ENCODE data around the gene SUN2. TPM values are rescaled to one million over a fixed set of nuclear protein-coding genes. Genes with fewer than 3 reads are reported as not detected.

Gene SUN2
- polyA plus RNA-seq, 1 donor from 2014 or later: 172 TPM

DNA sequence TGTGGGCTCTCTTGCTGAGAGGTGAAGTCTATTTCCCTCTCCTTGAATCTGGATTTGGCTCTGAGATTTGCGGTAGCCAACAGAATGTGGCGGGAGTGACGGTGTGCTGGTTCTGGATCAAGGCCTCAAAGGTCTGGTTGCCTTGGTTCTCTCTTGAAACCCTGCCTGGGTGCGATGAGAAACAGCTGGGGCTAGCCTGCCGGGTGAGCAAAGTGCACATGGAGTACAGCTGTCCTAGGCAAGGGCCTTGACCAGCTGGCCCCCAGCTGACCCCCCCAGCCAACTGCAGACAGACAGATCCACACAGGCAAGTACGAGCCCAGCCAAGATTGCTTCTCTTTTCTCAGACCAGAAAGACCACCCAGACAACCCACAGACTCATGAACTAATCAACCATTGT lies 10.8 kb downstream of the SUN2 start:
- H3K9ac ChIP-seq (ENCODE audit: low read length): no peak overlapping the region
- H3K27ac ChIP-seq (ENCODE audit: low read length): no peak overlapping the region
- no peaks in the 10 kb centered on the region for H3K9me3 ChIP-seq (ENCODE audit: low read length)
- no peak overlapping the region for H3K4me2 ChIP-seq (ENCODE audit: low read length)
- peaks cover 12% of the 10 kb centered on the region for H3K36me3 ChIP-seq (ENCODE audit: insufficient read depth, low read length)
- TF ChIP-seq POLR2AphosphoS5 (IDR thresholded peaks at IDR 0.05): no peak
- no peak for TF ChIP-seq SMC3 (conservative IDR thresholded peaks at IDR 0.05; ENCODE audit: poor library complexity)
- TF ChIP-seq RAD21 (conservative IDR thresholded peaks at IDR 0.05): no peak
- TF ChIP-seq, protein P1, sequence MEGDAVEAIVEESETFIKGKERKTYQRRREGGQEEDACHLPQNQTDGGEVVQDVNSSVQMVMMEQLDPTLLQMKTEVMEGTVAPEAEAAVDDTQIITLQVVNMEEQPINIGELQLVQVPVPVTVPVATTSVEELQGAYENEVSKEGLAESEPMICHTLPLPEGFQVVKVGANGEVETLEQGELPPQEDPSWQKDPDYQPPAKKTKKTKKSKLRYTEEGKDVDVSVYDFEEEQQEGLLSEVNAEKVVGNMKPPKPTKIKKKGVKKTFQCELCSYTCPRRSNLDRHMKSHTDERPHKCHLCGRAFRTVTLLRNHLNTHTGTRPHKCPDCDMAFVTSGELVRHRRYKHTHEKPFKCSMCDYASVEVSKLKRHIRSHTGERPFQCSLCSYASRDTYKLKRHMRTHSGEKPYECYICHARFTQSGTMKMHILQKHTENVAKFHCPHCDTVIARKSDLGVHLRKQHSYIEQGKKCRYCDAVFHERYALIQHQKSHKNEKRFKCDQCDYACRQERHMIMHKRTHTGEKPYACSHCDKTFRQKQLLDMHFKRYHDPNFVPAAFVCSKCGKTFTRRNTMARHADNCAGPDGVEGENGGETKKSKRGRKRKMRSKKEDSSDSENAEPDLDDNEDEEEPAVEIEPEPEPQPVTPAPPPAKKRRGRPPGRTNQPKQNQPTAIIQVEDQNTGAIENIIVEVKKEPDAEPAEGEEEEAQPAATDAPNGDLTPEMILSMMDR (IDR thresholded peaks at IDR 0.05; ENCODE audit: poor library complexity, severe bottlenecking): no peak
- no peak for TF ChIP-seq TAF1 (IDR thresholded peaks at IDR 0.05; ENCODE audit: low read depth)
- no peak for TF ChIP-seq EZH2 (IDR thresholded peaks at IDR 0.05; ENCODE audit: borderline replicate concordance, insufficient read depth, low read length, poor library complexity, severe bottlenecking)
- no peak for TF ChIP-seq MXI1 (conservative IDR thresholded peaks at IDR 0.05; ENCODE audit: poor library complexity, severe bottlenecking)
- TF ChIP-seq, protein P2, sequence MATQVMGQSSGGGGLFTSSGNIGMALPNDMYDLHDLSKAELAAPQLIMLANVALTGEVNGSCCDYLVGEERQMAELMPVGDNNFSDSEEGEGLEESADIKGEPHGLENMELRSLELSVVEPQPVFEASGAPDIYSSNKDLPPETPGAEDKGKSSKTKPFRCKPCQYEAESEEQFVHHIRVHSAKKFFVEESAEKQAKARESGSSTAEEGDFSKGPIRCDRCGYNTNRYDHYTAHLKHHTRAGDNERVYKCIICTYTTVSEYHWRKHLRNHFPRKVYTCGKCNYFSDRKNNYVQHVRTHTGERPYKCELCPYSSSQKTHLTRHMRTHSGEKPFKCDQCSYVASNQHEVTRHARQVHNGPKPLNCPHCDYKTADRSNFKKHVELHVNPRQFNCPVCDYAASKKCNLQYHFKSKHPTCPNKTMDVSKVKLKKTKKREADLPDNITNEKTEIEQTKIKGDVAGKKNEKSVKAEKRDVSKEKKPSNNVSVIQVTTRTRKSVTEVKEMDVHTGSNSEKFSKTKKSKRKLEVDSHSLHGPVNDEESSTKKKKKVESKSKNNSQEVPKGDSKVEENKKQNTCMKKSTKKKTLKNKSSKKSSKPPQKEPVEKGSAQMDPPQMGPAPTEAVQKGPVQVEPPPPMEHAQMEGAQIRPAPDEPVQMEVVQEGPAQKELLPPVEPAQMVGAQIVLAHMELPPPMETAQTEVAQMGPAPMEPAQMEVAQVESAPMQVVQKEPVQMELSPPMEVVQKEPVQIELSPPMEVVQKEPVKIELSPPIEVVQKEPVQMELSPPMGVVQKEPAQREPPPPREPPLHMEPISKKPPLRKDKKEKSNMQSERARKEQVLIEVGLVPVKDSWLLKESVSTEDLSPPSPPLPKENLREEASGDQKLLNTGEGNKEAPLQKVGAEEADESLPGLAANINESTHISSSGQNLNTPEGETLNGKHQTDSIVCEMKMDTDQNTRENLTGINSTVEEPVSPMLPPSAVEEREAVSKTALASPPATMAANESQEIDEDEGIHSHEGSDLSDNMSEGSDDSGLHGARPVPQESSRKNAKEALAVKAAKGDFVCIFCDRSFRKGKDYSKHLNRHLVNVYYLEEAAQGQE (IDR thresholded peaks at IDR 0.05; ENCODE audit: borderline replicate concordance): no peak
- TF ChIP-seq EP300 (conservative IDR thresholded peaks at IDR 0.05; ENCODE audit: poor library complexity, severe bottlenecking): no peak
- H3K27me3 ChIP-seq (ENCODE audit: insufficient read depth, low read depth, low read length): no peaks in the 10 kb centered on the region
- no peaks in the 10 kb centered on the region for H4K20me1 ChIP-seq (ENCODE audit: insufficient read depth)
- no peak overlapping the region for H3K4me3 ChIP-seq (ENCODE audit: low read length)
- no peak overlapping the region for H2AFZ ChIP-seq (ENCODE audit: low read depth, low read length)
- no peaks in the 10 kb centered on the region for H3F3A ChIP-seq (ENCODE audit: insufficient read depth, low read length, poor library complexity, severe bottlenecking)
- H3K9me2 ChIP-seq (ENCODE audit: insufficient read depth, low read length): no peaks in the 10 kb centered on the region
- no peaks in the 10 kb centered on the region for H3K79me2 ChIP-seq (replicated peaks; ENCODE audit: insufficient read depth, low read length)

DNA sequence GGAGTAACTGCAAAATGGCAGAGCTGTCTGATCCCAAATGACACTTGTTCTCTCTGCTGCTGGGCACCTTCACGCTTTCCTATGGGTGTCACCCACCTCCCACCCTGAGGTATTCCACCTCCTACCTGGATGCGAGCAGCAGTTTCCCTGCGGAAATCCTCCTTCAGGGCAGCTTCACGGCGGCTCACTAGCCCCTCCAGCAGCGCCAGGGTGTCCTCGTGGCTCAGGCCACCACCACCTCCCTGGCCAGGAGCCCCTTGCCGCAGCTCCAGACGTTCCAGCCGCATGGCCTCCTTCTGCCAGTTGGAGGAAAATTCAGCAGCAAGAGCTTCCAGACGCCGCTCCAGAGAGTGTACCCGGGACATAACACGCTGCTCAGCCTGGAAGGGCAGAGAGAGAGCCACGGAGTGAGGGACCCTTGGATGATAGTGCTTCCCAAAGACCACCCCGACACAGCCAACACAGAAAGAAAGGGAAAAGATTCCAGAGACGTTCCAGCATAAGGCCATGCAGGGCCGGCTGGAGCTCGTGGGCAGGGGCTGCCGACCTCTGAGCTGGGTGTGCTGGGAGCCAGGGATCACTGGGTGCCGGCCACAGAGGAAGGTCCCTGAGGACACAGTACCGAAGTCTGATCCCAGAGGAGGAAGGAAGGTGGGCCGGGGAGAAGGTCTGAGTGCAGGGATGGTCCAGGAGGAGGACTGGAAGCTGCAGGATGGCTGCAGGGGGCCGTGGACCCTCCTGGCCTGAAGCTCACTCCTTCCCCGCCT lies 13.4 kb downstream of the SUN2 start:
- no peaks in the 10 kb centered on the region for H3K9me2 ChIP-seq (ENCODE audit: insufficient read depth, low read length)
- peaks cover 16% of the 10 kb centered on the region for H3K36me3 ChIP-seq (ENCODE audit: insufficient read depth, low read length)
- no peak overlapping the region for H2AFZ ChIP-seq (ENCODE audit: low read depth, low read length)
- no peak overlapping the region for H3K4me3 ChIP-seq (ENCODE audit: low read length)
- no peak overlapping the region for H3K4me2 ChIP-seq (ENCODE audit: low read length)
- no peaks in the 10 kb centered on the region for H3K79me2 ChIP-seq (replicated peaks; ENCODE audit: insufficient read depth, low read length)
- H3F3A ChIP-seq (ENCODE audit: insufficient read depth, low read length, poor library complexity, severe bottlenecking): no peaks in the 10 kb centered on the region
- no peak overlapping the region for H3K9ac ChIP-seq (ENCODE audit: low read length)
- no peak overlapping the region for H3K27ac ChIP-seq (ENCODE audit: low read length)
- no peaks in the 10 kb centered on the region for H3K27me3 ChIP-seq (ENCODE audit: insufficient read depth, low read depth, low read length)
- no peaks in the 10 kb centered on the region for H4K20me1 ChIP-seq (ENCODE audit: insufficient read depth)
- TF ChIP-seq EP300 (conservative IDR thresholded peaks at IDR 0.05; ENCODE audit: poor library complexity, severe bottlenecking): no peak
- TF ChIP-seq SMC3 (conservative IDR thresholded peaks at IDR 0.05; ENCODE audit: poor library complexity): no peak
- no peak for TF ChIP-seq EZH2 (IDR thresholded peaks at IDR 0.05; ENCODE audit: borderline replicate concordance, insufficient read depth, low read length, poor library complexity, severe bottlenecking)
- no peak for TF ChIP-seq MXI1 (conservative IDR thresholded peaks at IDR 0.05; ENCODE audit: poor library complexity, severe bottlenecking)
- no peak for TF ChIP-seq POLR2AphosphoS5 (IDR thresholded peaks at IDR 0.05)
- no peak for TF ChIP-seq RAD21 (conservative IDR thresholded peaks at IDR 0.05)
- TF ChIP-seq, protein P2 (IDR thresholded peaks at IDR 0.05; ENCODE audit: borderline replicate concordance): no peak
- TF ChIP-seq, protein P1 (IDR thresholded peaks at IDR 0.05; ENCODE audit: poor library complexity, severe bottlenecking): no peak
- no peak for TF ChIP-seq TAF1 (IDR thresholded peaks at IDR 0.05; ENCODE audit: low read depth)
- H3K9me3 ChIP-seq (ENCODE audit: low read length): no peaks in the 10 kb centered on the region

Data from neural cell (in vitro differentiated cells).